DOHH2 (cell line): ENCODE results near the gene NPEPL1.

Experiments used
- H3F3A ChIP-seq: fragments of 200-600 bp; sonication (generic), shearing (Covaris generic); 2 replicates; pipeline ENCODE4 v1.6.0; 2016; ENCODE audit warnings: antibody characterized with exemption, mild to moderate bottlenecking; ENCODE audit not compliant: control insufficient read depth, insufficient read depth
- H3K27ac ChIP-seq: fragments of 200-600 bp; sonication (generic); 2 replicates; pipeline ENCODE4 v1.5.1; 2014; ENCODE audit warnings: low read depth, mild to moderate bottlenecking, low read length, moderate library complexity
- H3K27me3 ChIP-seq: fragments of 200-600 bp; sonication (generic); 2 replicates; pipeline ENCODE4 v1.6.1; 2014; ENCODE audit warnings: mild to moderate bottlenecking, low read length, mixed read lengths; ENCODE audit not compliant: control insufficient read depth
- H3K36me3 ChIP-seq: fragments of 200-600 bp; sonication (generic); 2 replicates; pipeline ENCODE4 v1.6.1; 2014; ENCODE audit warnings: mild to moderate bottlenecking, low read length, moderate library complexity, mixed read lengths; ENCODE audit not compliant: control insufficient read depth
- H3K4me1 ChIP-seq: fragments of 200-600 bp; sonication (generic); 2 replicates; pipeline ENCODE4 v1.6.1; 2014; ENCODE audit warnings: mild to moderate bottlenecking, low read length, mixed read lengths; ENCODE audit not compliant: control insufficient read depth
- H3K4me2 ChIP-seq: fragments of 200-600 bp; sonication (generic); 2 replicates; pipeline ENCODE4 v1.6.0; 2014; ENCODE audit warnings: mild to moderate bottlenecking, low read length, moderate library complexity
- H3K4me3 ChIP-seq: fragments of 200-600 bp; sonication (generic); 2 replicates; pipeline ENCODE4 v1.5.1; 2014; ENCODE audit warnings: mild to moderate bottlenecking, low read length, mixed read lengths
- H3K79me2 ChIP-seq: fragments of 200-600 bp; sonication (generic); 2 replicates; pipeline ENCODE4 v1.6.1; 2014; ENCODE audit warnings: mild to moderate bottlenecking, low read length, mixed read lengths; ENCODE audit not compliant: control insufficient read depth
- H3K9me2 ChIP-seq: fragments of 200-600 bp; sonication (generic); replicated peaks from 2 replicates; pipeline ENCODE4 v1.6.1; 2014; ENCODE audit warnings: mild to moderate bottlenecking, low read length, mixed read lengths; ENCODE audit not compliant: control insufficient read depth
- H3K9me3 ChIP-seq: fragments of 200-600 bp; sonication (generic); 2 replicates; pipeline ENCODE4 v1.6.1; 2014; ENCODE audit warnings: antibody characterized with exemption, low read length, mixed read lengths; ENCODE audit not compliant: control insufficient read depth, insufficient read depth
- H4K20me1 ChIP-seq: fragments of 200-600 bp; sonication (generic); 2 replicates; pipeline ENCODE4 v1.6.0; 2014; ENCODE audit warnings: low read depth, mild to moderate bottlenecking, antibody characterized with exemption, low read length, moderate library complexity; ENCODE audit not compliant: control insufficient read depth, insufficient read depth
- EZH2phosphoT487 ChIP-seq: fragments of 200-600 bp; sonication (generic); IDR thresholded peaks from 2 replicates; pipeline ENCODE4 v1.6.1; 2017; ENCODE audit warnings: borderline replicate concordance, mild to moderate bottlenecking, antibody characterized with exemption, low read length, moderate library complexity, mixed read lengths
- TF ChIP-seq, protein P1 (sequence below): fragments of 200-600 bp; sonication (generic); IDR thresholded peaks from one replicate; pipeline ENCODE4 v1.5.1; 2014; ENCODE audit warnings: antibody characterized with exemption, mild to moderate bottlenecking, low read depth, low read length; ENCODE audit not compliant: poor library complexity, severe bottlenecking

Gene NPEPL1

DNA sequence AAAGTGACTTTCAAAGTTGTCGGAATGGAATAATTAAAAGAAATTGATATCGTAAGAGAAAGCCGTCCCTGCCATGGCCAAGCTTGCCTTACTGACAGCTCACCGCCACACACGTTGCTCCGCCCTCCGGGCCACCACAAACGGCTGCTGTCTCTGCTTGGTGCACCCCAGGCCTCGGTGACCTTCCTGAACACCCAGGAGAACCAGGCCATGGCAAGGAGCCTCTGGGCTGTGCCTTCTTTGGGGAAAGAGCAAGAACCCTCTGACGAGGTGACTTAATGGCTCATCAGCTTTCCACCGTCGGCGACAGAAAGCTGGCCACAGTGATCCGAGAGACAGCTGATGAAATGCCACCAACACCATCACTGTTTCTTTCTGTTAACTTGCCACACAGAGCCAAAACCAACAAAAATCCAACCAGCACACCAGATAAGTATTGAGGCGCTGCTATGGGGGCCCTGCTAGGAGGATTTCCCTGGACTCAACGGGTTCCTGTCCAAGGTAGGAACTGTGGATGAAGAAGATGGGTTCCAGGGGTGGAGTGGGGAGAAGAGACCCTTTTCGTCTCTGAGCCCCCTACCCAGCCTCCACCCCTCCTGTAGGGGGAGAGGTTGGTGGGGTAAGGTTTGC, 61.4 kb downstream of the NPEPL1 start:
- no peaks in the 10 kb centered on the region for H3K79me2 ChIP-seq
- no peaks in the 10 kb centered on the region for H3F3A ChIP-seq
- H3K4me1 ChIP-seq: no peaks in the 10 kb centered on the region
- no peak overlapping the region for H3K27ac ChIP-seq
- no peaks in the 10 kb centered on the region for H3K9me2 ChIP-seq
- H3K4me2 ChIP-seq: no peak overlapping the region
- no peaks in the 10 kb centered on the region for H3K36me3 ChIP-seq
- TF ChIP-seq, protein P1, sequence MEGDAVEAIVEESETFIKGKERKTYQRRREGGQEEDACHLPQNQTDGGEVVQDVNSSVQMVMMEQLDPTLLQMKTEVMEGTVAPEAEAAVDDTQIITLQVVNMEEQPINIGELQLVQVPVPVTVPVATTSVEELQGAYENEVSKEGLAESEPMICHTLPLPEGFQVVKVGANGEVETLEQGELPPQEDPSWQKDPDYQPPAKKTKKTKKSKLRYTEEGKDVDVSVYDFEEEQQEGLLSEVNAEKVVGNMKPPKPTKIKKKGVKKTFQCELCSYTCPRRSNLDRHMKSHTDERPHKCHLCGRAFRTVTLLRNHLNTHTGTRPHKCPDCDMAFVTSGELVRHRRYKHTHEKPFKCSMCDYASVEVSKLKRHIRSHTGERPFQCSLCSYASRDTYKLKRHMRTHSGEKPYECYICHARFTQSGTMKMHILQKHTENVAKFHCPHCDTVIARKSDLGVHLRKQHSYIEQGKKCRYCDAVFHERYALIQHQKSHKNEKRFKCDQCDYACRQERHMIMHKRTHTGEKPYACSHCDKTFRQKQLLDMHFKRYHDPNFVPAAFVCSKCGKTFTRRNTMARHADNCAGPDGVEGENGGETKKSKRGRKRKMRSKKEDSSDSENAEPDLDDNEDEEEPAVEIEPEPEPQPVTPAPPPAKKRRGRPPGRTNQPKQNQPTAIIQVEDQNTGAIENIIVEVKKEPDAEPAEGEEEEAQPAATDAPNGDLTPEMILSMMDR: no peak
- no peak for TF ChIP-seq EZH2phosphoT487
- no peak overlapping the region for H3K4me3 ChIP-seq
- H3K27me3 ChIP-seq: peaks cover 3% of the 10 kb centered on the region; the same call in 1 of the 2 replicates
- H3K9me3 ChIP-seq: no peaks in the 10 kb centered on the region
- no peaks in the 10 kb centered on the region for H4K20me1 ChIP-seq

DNA sequence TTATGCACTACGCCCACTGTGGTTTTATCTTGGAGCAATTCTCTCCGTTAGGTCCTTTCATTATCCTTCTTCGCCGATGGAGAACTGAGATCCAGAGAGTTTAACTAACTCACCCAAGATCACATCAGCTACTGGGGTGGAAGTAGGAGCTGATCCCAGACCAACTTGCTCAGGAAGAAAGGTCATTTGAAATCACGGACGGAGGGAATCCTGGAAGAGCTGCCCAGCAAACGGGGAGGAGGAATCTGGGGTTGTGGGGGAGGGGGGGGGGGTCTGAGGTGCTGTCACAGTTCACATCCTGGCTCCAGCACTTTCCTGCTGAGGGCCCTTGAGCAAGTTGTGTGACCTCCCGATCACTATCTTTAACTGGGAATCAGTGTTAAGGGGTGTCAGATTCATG, 62.0 kb downstream of the NPEPL1 start:
- Histone ChIP-seq H3K79me2 (no peaks in the 10 kb centered on the region), H3K4me1 (no peaks in the 10 kb centered on the region), H3K9me2 (no peaks in the 10 kb centered on the region), H3K27me3 (peaks cover 3% of the 10 kb centered on the region; the same call in 1 of the 2 replicates), H3K4me3 (no peak overlapping the region), H3K36me3 (no peaks in the 10 kb centered on the region), H3F3A (no peaks in the 10 kb centered on the region), H3K9me3 (no peaks in the 10 kb centered on the region), H3K27ac (no peak overlapping the region), H3K4me2 (no peak overlapping the region), H4K20me1 (no peaks in the 10 kb centered on the region)
- no peak for TF ChIP-seq EZH2phosphoT487
- TF ChIP-seq, protein P1: no peak

DNA sequence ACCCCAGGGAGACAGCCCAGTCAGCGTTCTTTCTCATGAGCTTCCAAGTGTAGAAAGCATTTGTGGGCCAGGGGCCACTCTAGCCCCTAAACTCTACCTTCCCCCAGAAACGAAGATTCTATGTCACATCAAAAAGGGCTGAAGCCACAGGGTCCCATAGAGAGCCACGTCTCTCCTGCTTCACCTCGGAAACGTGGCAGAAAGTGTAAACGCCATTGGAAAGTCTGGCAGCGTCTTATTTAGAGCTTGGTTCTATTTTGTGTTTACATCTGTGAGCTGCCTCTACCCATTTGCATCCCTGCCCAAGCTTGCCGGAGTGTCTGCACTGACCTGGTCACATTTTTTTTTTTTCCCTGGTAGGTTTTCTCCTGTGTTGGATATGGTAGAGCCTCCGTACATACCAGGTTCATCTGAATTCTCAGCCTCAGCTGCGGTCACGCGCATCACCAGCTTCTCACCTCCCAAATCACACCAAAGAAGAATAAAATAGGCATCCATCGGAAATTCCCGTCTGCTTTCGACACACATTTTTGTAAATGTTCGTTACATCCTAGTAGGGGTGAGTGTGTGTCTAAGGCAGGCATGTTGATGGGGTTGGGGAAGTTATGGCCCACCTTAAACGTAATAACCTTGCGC, 62.6 kb downstream of the NPEPL1 start:
- H3K4me2 ChIP-seq: no peak overlapping the region
- no peaks in the 10 kb centered on the region for H3K9me3 ChIP-seq
- no peak overlapping the region for H3K4me3 ChIP-seq
- no peak overlapping the region for H3K27ac ChIP-seq
- H3K9me2 ChIP-seq: no peaks in the 10 kb centered on the region
- peaks cover 3% of the 10 kb centered on the region; the same call in 1 of the 2 replicates for H3K27me3 ChIP-seq
- no peaks in the 10 kb centered on the region for H3K36me3 ChIP-seq
- H3K79me2 ChIP-seq: no peaks in the 10 kb centered on the region
- H3K4me1 ChIP-seq: no peaks in the 10 kb centered on the region
- TF ChIP-seq, protein P1: no peak
- no peak for TF ChIP-seq EZH2phosphoT487
- H4K20me1 ChIP-seq: no peaks in the 10 kb centered on the region
- no peaks in the 10 kb centered on the region for H3F3A ChIP-seq
